22Rv1 (cell line): Measurements from ENCODE around the gene EVX1.

Source experiments
- H3K27ac ChIP-seq: fragments of 450-650 bp; 2 replicates; pipeline ENCODE4 v1.5.1; 2017
- ZFX ChIP-seq: fragments of 450-650 bp; IDR thresholded peaks from 2 replicates; pipeline ENCODE4 v1.6.1; 2017; ENCODE audit warnings: antibody characterized with exemption, borderline replicate concordance
- TF ChIP-seq, protein P1 (sequence below): fragments of 450-650 bp; IDR thresholded peaks from 2 replicates; pipeline ENCODE4 v1.5.1; 2017; ENCODE audit warnings: mild to moderate bottlenecking

The EVX1 gene

DNA sequence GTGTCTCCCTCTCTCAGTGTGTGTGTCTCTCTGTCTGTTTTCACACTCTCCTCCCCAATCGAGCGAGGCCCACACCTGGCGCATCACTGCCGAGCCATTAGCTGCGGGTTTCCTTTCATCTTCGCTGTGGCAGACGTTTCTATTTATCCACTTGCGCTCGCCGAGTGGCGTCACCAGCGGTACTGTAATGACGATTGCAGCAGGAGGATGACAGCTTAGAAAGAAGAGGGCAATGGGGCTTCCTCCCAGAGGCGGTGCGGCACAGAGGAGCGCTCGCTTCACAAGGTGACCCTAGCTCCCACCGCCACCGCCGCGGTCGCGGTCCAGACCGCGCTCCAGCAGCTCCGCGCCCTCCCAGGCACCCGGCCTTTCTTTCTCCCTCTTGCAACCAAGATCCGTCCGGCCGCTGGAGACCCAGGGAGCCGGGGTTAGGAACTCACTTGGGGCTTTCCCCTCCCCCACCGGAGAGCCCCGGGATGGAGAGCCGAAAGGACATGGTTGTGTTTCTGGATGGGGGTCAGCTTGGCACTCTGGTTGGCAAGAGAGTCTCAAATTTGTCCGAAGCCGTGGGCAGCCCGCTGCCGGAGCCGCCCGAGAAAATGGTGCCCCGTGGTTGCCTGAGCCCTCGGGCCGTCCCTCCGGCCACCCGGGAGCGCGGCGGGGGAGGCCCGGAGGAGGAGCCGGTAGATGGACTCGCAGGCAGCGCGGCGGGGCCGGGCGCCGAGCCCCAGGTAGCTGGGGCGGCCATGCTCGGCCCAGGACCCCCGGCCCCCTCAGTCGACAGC, at the start of gene EVX1:
EVX1 (plus strand) TSS at position 248 of the 785 bp plus-strand sequence; CDS start at position 477, 229 bp downstream.
- TF ChIP-seq, protein P1, sequence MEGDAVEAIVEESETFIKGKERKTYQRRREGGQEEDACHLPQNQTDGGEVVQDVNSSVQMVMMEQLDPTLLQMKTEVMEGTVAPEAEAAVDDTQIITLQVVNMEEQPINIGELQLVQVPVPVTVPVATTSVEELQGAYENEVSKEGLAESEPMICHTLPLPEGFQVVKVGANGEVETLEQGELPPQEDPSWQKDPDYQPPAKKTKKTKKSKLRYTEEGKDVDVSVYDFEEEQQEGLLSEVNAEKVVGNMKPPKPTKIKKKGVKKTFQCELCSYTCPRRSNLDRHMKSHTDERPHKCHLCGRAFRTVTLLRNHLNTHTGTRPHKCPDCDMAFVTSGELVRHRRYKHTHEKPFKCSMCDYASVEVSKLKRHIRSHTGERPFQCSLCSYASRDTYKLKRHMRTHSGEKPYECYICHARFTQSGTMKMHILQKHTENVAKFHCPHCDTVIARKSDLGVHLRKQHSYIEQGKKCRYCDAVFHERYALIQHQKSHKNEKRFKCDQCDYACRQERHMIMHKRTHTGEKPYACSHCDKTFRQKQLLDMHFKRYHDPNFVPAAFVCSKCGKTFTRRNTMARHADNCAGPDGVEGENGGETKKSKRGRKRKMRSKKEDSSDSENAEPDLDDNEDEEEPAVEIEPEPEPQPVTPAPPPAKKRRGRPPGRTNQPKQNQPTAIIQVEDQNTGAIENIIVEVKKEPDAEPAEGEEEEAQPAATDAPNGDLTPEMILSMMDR = 0 out of 2 replicates have a peak, but pooled peaks have one; percentile 4
- no peak for TF ChIP-seq ZFX
- 0 out of 2 replicates have a peak within 1 kb of the TSS, but pooled peaks have one; percentile 27 for H3K27ac ChIP-seq

DNA sequence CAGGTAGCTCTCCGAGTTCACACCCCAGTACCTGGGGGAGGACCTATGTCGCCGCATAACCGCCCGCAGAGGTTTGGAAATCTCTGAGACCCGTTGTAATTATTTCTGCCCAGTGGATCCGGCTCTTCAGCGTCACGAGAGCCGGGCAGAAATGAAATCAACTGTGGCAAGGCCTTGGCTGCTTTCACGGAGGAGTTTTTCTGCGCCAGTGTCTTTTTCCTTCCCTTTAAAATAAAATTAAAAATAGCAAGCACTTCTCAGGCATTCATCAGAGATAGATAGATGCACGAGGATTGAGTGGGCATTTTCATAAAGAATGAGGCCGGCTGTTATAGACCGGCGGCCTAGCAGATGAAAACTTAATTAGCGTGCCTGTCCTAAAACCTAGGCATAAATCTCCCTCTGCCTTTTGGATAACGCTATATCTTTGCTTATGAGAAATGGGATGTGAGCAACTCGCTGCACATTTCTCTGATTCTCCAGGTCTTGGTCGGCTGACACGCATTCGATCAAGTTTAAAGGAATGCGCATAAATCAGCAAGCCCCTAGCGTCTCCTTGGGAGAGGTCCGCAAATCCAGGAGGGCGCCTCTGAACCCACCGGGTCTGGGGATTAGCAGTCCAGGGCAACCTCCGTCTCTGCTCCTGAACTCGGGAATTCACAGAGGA, 49.1 kb upstream of the EVX1 start:
- H3K27ac ChIP-seq = no peak overlapping the region
- TF ChIP-seq, protein P1 = no peak
- TF ChIP-seq ZFX = no peak

DNA sequence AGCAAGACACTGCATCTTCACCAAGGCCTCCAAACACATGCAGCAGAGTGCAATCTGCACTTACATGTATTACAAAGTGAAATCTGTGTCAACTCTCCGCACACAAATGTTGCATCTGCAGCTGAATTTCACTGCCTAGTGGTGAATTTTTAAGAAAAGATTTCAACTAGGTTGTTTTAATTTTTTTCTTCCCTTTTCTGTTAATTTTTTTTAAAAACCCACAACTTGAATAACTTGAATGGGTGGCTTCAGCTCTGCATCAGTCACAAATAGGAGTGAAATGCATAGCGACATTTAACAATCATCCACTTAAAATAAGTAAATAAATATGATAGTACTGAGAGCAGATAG, 48.6 kb upstream of the EVX1 start:
- no peak overlapping the region for H3K27ac ChIP-seq
- TF ChIP-seq, protein P1 = no peak
- no peak for TF ChIP-seq ZFX

DNA sequence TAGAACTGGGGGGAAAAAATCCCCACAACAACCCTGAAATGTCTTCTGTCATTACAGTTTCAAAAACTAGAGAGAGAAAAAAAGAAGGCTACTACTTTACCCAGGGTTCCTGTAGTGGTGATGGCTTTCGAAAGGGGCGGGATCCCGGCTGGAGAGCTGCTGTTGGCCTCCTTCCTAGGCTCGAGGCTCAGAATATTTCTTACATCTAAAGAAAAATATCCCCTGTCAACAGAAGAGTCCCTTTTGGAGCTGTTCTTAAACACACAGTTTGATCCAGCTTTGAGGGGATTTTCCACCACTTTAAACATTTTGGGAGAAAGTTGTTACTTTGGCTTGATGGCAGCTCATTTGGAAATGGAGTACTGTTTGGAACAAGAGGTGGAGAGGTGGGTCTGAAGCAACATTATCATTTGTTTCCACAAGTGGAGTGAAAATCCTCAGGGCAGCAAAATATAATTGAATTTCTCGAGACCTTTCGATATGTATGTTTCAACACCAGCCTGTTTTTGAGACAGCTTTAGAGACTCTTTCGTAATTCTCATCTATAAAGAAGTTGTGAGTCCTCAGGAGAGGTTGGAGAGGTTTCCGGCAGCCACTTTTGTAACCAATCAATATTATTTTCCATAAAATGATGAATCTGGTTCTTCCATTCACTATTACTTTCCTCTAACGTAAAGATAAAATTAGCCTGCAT, 47.8 kb upstream of the EVX1 start:
- no peak overlapping the region for H3K27ac ChIP-seq
- no peak for TF ChIP-seq ZFX
- TF ChIP-seq, protein P1 = no peak

DNA sequence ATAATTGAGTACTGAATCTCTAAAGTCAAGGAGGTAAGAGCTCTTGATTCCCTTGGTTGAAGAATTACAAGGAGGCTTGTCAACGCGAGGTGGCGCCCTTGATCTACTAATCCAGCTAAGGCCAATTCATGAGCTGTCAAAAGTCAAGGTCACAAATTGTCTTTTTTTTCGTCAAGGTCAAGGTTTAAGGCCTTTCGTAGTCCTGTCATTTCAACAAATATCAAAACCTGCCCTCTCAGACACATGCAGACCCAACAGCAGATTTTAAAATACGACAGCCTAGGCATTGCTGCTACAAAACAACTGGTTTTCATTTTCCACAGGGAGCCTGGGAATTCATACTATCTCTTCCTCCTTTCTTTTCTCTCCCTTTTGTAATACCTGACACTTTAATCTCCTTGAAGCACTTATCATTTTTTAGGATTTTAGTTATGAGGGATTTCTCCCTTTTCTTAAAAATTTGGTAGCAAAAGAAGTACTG, 46.3 kb upstream of the EVX1 start:
- no peak for TF ChIP-seq ZFX
- TF ChIP-seq, protein P1 = peak; percentile 93
- no peak overlapping the region for H3K27ac ChIP-seq

DNA sequence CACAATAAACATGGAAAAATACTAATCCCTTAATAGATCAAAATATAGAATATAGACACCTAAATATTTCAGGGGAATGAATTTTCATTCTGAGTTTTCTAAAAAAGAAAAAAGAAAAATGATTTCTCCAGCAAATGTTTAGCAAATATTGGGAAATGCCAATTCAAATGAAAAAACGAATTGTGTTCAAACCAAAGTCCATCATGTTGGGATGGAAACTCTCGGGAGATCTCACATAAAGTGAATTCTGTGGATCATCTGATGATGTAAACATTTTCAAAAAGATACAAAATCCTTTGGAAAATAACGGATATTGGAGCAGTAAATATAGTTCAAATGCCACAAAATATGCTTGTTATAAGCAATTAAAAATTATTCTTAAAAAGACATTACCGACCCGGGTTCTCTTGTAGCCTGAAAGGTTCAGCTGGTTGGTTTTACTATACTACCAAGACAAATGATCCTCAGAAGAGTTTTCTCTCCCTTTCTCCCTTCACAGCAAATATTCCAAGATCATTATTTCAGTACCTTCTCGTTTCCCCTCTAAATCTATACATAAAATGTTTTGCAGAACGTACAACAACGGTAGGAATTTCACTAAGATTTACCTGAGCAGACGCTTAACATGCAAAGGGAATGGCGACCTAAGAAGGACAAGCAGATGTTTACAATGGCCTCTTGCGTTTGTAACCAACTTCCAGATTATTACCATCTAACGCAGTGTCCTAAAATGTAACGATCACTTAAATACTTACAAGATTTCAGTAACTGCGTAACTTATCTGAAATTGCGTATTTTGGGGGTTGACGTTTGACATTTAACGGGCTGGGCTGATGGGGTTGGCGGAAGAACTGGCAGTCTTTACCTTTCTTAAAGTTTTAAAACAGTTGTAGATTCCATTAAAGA, 45.2 kb upstream of the EVX1 start:
- TF ChIP-seq, protein P1 = no peak
- no peak for TF ChIP-seq ZFX
- H3K27ac ChIP-seq = no peak overlapping the region
